TTC549 (cell line): Measurements from ENCODE around the gene PPL.
"Not testable (repeated sequence)": the region's sequence is repeated elsewhere in the genome, so short reads cannot be mapped to it uniquely, and the experiment has no call there.

ENCODE experiments used
- FAIRE-seq: peaks from 2 replicates; lab custom pipeline; 2012; peaks lifted over from hg19 to GRCh38; lab: Jason Lieb, UNC

Gene PPL

DNA sequence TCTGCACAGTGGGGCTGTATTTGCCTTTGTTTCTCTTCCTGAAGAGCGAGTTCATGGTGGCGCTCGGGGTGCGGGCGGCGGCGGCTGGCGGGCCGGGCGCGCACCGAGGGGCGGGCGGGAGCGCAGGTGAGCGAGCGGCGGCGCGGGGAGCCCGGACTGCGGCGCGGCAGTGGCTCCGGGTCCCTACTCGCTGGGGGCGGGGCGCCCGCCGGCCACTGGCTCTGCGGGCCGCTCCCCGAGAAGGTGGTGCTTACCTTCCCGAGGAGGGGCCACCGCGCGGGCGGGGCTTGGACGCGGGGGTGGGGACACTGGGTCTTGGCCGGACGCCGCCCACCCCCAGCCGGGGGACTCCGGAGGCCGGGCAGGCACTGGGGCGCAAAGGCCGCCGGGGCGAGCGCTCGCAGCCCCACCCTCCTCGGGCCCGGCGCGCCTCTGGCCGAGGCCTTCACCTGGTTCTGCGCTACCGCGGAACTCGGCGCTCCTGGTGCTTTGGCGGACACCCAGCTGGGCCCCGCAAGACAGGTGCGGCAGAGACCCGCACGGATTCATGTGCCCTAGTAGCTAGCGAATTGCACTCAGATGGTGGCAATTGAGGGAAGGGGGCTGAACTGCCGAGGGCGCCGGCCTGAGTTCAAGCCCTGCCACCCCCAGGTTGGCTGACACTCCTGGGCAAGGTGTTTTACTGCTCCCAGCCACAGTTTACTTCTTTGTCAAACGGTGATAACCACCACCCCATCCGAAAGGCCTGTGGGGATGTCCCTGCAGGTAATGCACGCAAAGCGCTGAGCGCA, at the start of gene PPL:
Gene PPL, minus strand, starts transcription at position 158 of the 791 bp plus-strand sequence. Its CDS starts 103 bp downstream, at position 55.
- no peak for FAIRE-seq

- no peak for FAIRE-seq
These were observed 47.4 kb upstream of the PPL start for GRCh38 chr16:4984174-4984990.

GRCh38 chr16:4982056-4982867, 45.3 kb upstream of the PPL start:
- FAIRE-seq = no peak

- FAIRE-seq = no peak
These were observed 44.5 kb upstream of the PPL start for GRCh38 chr16:4981473-4981872.

DNA sequence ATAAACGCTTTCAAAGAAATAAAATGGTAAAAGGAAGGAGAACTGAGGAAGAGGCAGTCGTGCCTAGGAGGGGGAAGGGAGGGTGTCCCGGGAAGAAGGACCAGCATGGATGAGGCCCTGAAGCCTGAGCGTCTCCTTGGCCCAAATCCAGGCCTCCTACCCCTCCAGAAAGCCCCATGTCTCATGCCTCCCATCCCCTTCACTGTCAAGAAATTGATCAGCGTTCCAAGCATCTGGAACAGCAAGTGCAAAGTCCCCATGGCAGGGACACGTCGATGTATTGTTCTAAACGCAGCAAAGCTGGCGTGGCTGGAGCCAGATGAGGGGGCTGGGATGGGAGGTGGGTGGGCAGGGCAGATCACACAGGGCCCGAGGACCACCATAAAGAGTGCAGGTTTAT, 43.7 kb upstream of the PPL start:
- FAIRE-seq = no peak

- FAIRE-seq = no peak
These were observed 43.0 kb upstream of the PPL start for GRCh38 chr16:4979736-4980660.

GRCh38 chr16:4979164-4979563, 42.2 kb upstream of the PPL start:
- no peak for FAIRE-seq

- no peak for FAIRE-seq
These were observed 39.7 kb upstream of the PPL start for GRCh38 chr16:4976611-4977145.

GRCh38 chr16:4976079-4976478, 39.1 kb upstream of the PPL start:
- no peak for FAIRE-seq

DNA sequence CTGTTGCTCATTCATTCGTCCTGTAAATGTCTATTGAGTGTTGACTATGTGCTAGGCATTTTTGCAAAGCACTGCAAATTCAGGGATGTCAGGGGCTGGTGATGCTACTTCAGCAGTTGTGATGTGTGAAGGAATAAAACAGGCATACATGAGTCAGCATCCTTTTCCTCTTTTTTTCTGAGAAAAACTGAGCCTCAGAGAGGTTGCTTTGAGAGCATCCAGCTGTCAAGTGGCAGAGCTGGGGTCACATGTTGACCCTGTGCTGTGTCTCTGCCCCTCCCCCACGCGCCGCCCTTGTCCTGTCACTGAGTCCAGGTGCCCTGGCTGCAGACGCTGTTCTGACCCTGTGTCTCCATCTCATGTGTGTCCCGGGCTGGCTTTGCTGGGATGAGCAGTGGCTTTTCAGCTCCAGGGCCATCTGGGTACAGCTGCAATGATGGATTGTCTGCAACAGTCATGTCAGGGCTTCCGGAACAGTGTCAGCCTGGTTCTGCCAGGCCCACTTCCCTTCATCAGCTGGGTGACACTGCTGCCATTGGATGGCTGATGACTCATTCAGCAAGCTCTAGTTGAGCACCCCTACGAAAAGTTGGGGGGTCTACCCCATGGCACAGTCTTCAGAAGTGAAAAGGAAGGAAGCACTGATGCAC, 36.1 kb upstream of the PPL start:
- no peak for FAIRE-seq

GRCh38 chr16:4970010-4970409, 33.1 kb upstream of the PPL start:
- no peak for FAIRE-seq

- FAIRE-seq = no peak
These were observed 32.0 kb upstream of the PPL start for GRCh38 chr16:4968879-4969483.

DNA sequence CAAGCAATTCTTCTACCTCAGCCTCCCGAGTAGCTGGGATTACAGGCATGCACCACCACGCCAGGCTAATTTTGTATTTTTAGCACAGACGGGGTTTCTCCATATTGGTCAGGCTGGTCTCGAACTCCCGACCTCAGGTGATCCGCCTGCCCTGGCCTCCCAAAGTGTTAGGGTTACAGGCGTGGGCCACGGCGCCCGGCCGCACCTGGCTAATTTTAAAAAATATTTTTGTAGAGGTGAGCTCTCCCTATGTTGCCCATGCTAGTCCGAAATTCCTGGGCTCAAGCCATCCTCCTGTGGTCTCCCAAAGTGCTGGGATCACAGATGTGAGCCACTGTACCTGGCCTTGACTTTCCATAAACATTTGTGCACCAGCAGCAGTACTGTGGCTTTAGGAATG, 31.3 kb upstream of the PPL start:
- FAIRE-seq = not testable (repeated sequence)

DNA sequence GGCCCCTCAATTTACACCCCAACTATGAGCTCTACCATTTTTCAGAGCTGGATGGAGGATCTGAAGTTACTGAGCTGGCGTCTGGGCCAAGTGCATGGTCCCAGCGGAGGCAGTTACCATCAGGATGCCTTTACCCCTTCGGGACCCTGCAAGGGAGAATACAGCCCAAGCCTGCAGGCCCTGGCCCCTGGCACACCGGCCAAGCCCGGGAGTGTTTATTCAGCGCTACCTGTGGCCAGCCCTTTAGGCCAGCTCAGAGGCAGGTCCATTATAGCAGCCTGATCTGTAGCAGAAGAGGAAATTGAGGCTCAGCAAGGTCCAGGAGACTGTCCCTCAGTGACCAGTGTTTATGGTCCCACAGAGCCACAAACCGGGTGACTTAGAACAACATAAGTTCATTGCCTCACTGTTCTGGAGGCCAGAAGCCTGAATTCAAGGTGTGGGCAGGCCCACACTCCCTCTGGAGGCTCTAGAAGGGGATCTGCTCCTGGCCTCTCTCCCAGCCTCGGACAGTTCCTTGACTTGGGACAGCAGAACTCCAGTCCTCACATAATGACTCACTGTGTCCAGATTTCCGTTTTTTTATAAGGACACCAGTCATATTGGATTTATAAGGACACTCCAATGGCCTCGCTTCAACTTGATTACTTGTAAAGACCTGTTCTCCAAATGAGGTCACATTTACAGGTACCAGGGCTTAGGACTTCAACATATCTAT, 29.9 kb upstream of the PPL start:
- no peak for FAIRE-seq

- FAIRE-seq = not testable (repeated sequence)
These were observed 26.6 kb upstream of the PPL start for GRCh38 chr16:4963527-4963926.

DNA sequence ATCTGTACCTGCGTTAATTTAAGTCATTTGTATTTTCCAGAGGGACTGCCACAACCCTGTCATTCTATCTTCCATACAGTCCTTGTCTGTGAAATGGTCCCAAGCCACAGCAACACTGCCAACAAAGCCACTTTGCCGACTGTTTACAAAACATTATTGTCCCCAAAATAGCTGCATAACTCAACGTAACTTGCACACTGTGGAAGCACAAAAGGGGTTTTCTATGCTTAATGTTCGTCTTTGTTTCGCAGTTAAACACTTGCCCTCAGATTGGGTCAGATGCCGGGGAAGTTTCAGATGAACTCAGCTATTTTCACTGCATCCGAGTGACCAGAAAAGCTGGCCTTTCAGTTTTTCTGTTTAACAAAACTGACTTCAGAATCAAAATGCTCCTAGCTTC, 25.8 kb upstream of the PPL start:
- no peak for FAIRE-seq

GRCh38 chr16:4960579-4960978, 23.6 kb upstream of the PPL start:
- FAIRE-seq = no peak

- no peak for FAIRE-seq
These were observed 21.8 kb upstream of the PPL start for GRCh38 chr16:4958510-4959438.
